Skeletal muscle tissue (tissue), 4 donors: ENCODE results near the gene PKIB. TPM values are rescaled to one million over a fixed set of nuclear protein-coding genes. Genes with fewer than 3 reads are reported as not detected.

Source experiments
- H3K27ac ChIP-seq: one replicate; pipeline ENCODE4 v1.7.0; 2013; ENCODE audit warnings: mild to moderate bottlenecking, low read depth, low read length, inconsistent platforms
- H3K27me3 ChIP-seq, 3 donors: one replicate each; pipeline ENCODE4 v1.7.0; 2013; ENCODE audit warnings: low read length in 3 of 3; ENCODE audit not compliant: control insufficient read depth in 3 of 3, insufficient read depth in 3 of 3
- H3K36me3 ChIP-seq, 3 donors: one replicate each; pipeline ENCODE4 v1.7.0; 2013; ENCODE audit warnings: low read length in 3 of 3; ENCODE audit not compliant: control insufficient read depth in 3 of 3, insufficient read depth in 3 of 3
- H3K4me1 ChIP-seq, 3 donors: one replicate each; pipeline ENCODE4 v1.7.0; 2013; ENCODE audit warnings: low read length in 3 of 3, mild to moderate bottlenecking in 3 of 3; ENCODE audit not compliant: control insufficient read depth in 3 of 3, insufficient read depth in 3 of 3
- H3K4me3 ChIP-seq, 3 donors: one replicate each; pipeline ENCODE4 v1.7.0; 2013; ENCODE audit warnings: low read length in 3 of 3
- H3K9ac ChIP-seq, 3 donors: one replicate each; pipeline ENCODE4 v1.7.0; 2013; ENCODE audit warnings: low read length in 3 of 3, mild to moderate bottlenecking in 3 of 3, moderate library complexity in 2 of 3, low read depth in 1 of 3
- H3K9me3 ChIP-seq, 3 donors: one replicate each; pipeline ENCODE4 v1.7.0; 2013; ENCODE audit warnings: low read length in 3 of 3; ENCODE audit not compliant: control insufficient read depth in 3 of 3
- total RNA-seq: library from RNA; depleted of rRNA; stranded (reverse); fragments of >200 nt; gene quantifications from one replicate; pipeline ENCODE4 v1.2.3, GENCODE V29; 2014
- donor health status: Osteomylitis.

Gene PKIB
- total RNA-seq, 1 donor from 2014 or later: not detected

GRCh38 chr6:122654012-122654411, 43.8 kb downstream of the PKIB start:
- Histone ChIP-seq H3K9me3 (no peaks in the 10 kb centered on the region), H3K4me1 (no peaks in the 10 kb centered on the region), H3K9ac (no peak overlapping the region), H3K36me3 (no peaks in the 10 kb centered on the region), H3K4me3 (no peak overlapping the region), H3K27ac (no peak overlapping the region), H3K27me3 (no peaks in the 10 kb centered on the region)

DNA sequence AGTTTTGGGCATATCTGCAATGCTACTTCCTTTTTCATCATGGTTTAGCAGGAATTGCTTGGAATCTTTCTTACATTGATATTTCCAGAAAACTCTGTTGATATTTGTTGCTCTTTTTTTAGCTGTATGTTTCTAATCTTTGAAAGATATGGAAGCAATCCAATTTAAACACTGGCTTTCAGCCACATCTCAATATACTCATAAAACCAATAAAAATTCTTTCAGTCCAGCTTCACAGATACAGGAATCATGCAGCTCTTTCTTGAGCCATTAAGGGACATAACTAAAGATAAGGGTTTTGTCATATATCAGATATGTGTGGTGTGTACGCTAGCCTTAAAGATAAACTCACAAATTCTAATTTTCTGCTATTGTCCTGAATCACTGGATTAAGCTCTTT, 47.4 kb downstream of the PKIB start:
- H3K27ac ChIP-seq: no peak overlapping the region
- no peaks in the 10 kb centered on the region for H3K36me3 ChIP-seq
- no peaks in the 10 kb centered on the region for H3K9me3 ChIP-seq
- no peaks in the 10 kb centered on the region for H3K27me3 ChIP-seq
- H3K9ac ChIP-seq: no peak overlapping the region
- no peak overlapping the region for H3K4me3 ChIP-seq
- no peaks in the 10 kb centered on the region for H3K4me1 ChIP-seq

GRCh38 chr6:122660296-122660695, 50.1 kb downstream of the PKIB start:
- Histone ChIP-seq H3K4me1 (no peaks in the 10 kb centered on the region), H3K27ac (no peak overlapping the region), H3K36me3 (no peaks in the 10 kb centered on the region), H3K27me3 (no peaks in the 10 kb centered on the region), H3K9me3 (no peaks in the 10 kb centered on the region), H3K4me3 (no peak overlapping the region), H3K9ac (no peak overlapping the region)

GRCh38 chr6:122663981-122664380, 53.8 kb downstream of the PKIB start:
- Histone ChIP-seq H3K9me3 (no peaks in the 10 kb centered on the region), H3K4me3 (no peak overlapping the region), H3K27me3 (no peaks in the 10 kb centered on the region), H3K36me3 (no peaks in the 10 kb centered on the region), H3K4me1 (no peaks in the 10 kb centered on the region), H3K9ac (no peak overlapping the region), H3K27ac (no peak overlapping the region)

- H3K36me3 ChIP-seq: no peaks in the 10 kb centered on the region
- no peak overlapping the region for H3K27ac ChIP-seq
- H3K4me1 ChIP-seq: no peaks in the 10 kb centered on the region
- H3K4me3 ChIP-seq: no peak overlapping the region
- H3K9me3 ChIP-seq: no peaks in the 10 kb centered on the region
- H3K27me3 ChIP-seq: no peaks in the 10 kb centered on the region
- H3K9ac ChIP-seq: no peak overlapping the region
Measured at GRCh38 chr6:122665929-122666328, 55.7 kb downstream of the PKIB start.

DNA sequence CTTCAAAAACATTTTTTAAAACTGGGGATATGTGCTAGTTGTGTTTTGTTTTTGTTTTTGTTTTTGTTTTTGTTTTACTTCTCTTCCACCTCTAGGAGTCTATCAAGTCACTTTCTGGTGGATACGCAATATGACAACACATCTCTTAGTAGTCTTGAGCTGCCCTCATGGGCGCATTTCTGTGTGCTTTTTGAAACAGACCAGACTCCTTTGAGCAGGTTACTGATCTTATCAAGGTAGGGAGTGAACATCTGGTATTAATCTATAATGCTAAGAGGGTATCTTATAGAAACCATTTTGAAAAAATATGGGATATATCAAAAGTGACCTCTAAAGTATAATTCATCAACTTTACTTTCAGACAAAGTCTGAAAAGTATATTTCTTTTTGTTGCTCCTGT, 56.2 kb downstream of the PKIB start:
- Histone ChIP-seq H3K27me3 (no peaks in the 10 kb centered on the region), H3K9me3 (no peaks in the 10 kb centered on the region), H3K4me1 (no peaks in the 10 kb centered on the region), H3K4me3 (no peak overlapping the region), H3K36me3 (no peaks in the 10 kb centered on the region), H3K27ac (no peak overlapping the region), H3K9ac (no peak overlapping the region)

GRCh38 chr6:122669418-122669817, 59.2 kb downstream of the PKIB start:
- Histone ChIP-seq H3K27ac (no peak overlapping the region), H3K36me3 (no peaks in the 10 kb centered on the region), H3K4me1 (no peaks in the 10 kb centered on the region), H3K4me3 (no peak overlapping the region), H3K9me3 (no peaks in the 10 kb centered on the region), H3K27me3 (no peaks in the 10 kb centered on the region), H3K9ac (no peak overlapping the region)

DNA sequence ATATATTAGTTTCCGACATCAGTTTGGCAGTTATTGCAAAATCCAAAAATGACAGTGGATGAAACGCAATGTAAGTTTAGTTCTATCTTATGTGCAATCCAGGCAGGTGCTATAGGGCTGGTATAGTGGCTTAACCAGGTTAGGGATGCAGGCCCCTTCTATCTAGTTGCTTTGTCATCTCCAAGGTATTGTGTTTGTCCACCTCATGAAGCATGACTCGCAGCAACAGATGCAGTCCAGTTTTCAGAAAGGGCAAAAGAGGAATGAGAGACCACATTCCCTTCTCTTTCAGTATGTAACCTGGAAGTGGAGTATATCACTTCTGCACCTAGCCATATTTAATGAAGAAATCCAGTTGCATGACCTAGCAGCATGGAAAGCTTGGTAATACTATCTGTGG, 59.7 kb downstream of the PKIB start:
- no peaks in the 10 kb centered on the region for H3K4me1 ChIP-seq
- H3K36me3 ChIP-seq: no peaks in the 10 kb centered on the region
- H3K9ac ChIP-seq: no peak overlapping the region
- no peak overlapping the region for H3K27ac ChIP-seq
- no peak overlapping the region for H3K4me3 ChIP-seq
- H3K27me3 ChIP-seq: no peaks in the 10 kb centered on the region
- no peaks in the 10 kb centered on the region for H3K9me3 ChIP-seq

DNA sequence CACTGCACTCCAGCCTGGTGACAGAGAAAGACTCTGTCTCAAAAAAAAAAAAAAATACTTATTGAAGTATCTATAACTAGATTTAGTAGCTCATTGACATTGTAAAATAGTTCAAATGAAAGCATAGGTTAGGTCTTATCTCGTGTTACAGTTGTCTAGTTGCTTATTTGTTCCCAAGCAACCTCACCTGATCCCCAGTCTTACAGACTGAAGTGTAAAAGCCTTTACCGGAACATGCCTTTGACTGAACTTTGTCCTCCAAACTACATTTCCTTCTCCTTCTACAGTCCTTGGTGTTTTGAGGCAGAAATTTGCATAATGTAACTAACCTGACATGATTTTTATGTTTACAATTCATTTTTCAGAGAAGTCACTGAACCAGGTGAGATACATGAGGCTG, 61.0 kb downstream of the PKIB start:
- H3K9ac ChIP-seq: no peak overlapping the region
- no peak overlapping the region for H3K27ac ChIP-seq
- no peaks in the 10 kb centered on the region for H3K9me3 ChIP-seq
- no peak overlapping the region for H3K4me3 ChIP-seq
- H3K36me3 ChIP-seq: no peaks in the 10 kb centered on the region
- H3K27me3 ChIP-seq: no peaks in the 10 kb centered on the region
- no peaks in the 10 kb centered on the region for H3K4me1 ChIP-seq

DNA sequence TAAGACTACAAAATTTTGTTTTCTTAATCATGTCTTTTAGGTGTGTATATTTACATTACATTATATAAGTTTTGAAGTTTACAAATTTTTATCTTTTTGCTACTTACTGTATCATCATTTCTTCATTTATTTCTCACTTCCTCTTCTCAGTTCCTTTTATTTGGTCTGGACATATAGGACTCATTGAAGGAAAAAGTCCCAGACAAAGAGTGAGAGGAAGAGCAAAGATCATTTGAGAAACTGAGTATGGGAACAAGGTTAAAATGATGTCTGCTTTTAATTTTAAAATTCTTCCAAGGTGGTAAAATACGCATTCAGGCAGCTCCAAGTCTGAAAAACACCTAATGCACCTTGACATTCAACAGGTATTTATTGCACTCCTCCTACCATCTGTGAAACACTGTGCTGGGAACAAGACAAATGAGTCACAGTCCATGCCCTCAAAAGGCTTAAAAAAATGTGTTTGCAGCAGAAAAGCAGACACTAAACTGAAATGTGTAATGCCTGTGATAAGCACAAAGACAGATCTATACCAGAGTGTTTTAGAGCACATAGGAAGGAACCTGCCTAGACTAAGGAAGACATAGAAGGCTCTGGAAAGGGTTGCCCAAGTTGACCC, 63.2 kb downstream of the PKIB start:
- Histone ChIP-seq H3K27ac (no peak overlapping the region), H3K4me1 (no peaks in the 10 kb centered on the region), H3K9me3 (no peaks in the 10 kb centered on the region), H3K9ac (no peak overlapping the region), H3K27me3 (no peaks in the 10 kb centered on the region), H3K36me3 (no peaks in the 10 kb centered on the region), H3K4me3 (no peak overlapping the region)

- Histone ChIP-seq H3K27ac (no peak overlapping the region), H3K9me3 (no peaks in the 10 kb centered on the region), H3K27me3 (no peaks in the 10 kb centered on the region), H3K4me3 (no peak overlapping the region), H3K4me1 (no peaks in the 10 kb centered on the region), H3K36me3 (no peaks in the 10 kb centered on the region), H3K9ac (no peak overlapping the region)
Measured at GRCh38 chr6:122676146-122676545, 65.9 kb downstream of the PKIB start.
